Mucosa of rectum (tissue), 2 donors: ENCODE data around the gene DALRD3.
"Not testable (repeated sequence)": the region's sequence is repeated elsewhere in the genome, so short reads cannot be mapped to it uniquely, and the experiment has no call there.

Experiments used
- H3K27ac ChIP-seq, 2 donors: one replicate each; pipeline ENCODE4 v1.7.0; 2013; ENCODE audit warnings: inconsistent platforms in 2 of 2, low read depth in 2 of 2, low read length in 2 of 2
- H3K27me3 ChIP-seq, 2 donors: one replicate each; pipeline ENCODE4 v1.7.0; 2013; ENCODE audit warnings: low read length in 2 of 2; ENCODE audit not compliant: control insufficient read depth in 2 of 2, insufficient read depth in 2 of 2
- H3K36me3 ChIP-seq, 2 donors: one replicate each; pipeline ENCODE4 v1.7.0; 2013; ENCODE audit warnings: low read length in 2 of 2; ENCODE audit not compliant: control insufficient read depth in 2 of 2, insufficient read depth in 2 of 2
- H3K4me1 ChIP-seq, 2 donors: one replicate each; pipeline ENCODE4 v1.7.0; 2013; ENCODE audit warnings: low read length in 2 of 2, mild to moderate bottlenecking in 1 of 2; ENCODE audit not compliant: control insufficient read depth in 2 of 2, insufficient read depth in 2 of 2
- H3K4me3 ChIP-seq, 2 donors: one replicate each; pipeline ENCODE4 v1.7.0; 2013; ENCODE audit warnings: low read length in 2 of 2
- H3K9ac ChIP-seq, 2 donors: one replicate each; pipeline ENCODE4 v1.7.0; 2013; ENCODE audit warnings: low read length in 2 of 2, low read depth in 1 of 2, mild to moderate bottlenecking in 1 of 2
- H3K9me3 ChIP-seq, 2 donors: one replicate each; pipeline ENCODE4 v1.7.0; 2013; ENCODE audit warnings: low read length in 2 of 2; ENCODE audit not compliant: control insufficient read depth in 2 of 2
- donor health status: healthy.
- donor health status: Normal muscosa, but diverticular disease.

The DALRD3 gene

DNA sequence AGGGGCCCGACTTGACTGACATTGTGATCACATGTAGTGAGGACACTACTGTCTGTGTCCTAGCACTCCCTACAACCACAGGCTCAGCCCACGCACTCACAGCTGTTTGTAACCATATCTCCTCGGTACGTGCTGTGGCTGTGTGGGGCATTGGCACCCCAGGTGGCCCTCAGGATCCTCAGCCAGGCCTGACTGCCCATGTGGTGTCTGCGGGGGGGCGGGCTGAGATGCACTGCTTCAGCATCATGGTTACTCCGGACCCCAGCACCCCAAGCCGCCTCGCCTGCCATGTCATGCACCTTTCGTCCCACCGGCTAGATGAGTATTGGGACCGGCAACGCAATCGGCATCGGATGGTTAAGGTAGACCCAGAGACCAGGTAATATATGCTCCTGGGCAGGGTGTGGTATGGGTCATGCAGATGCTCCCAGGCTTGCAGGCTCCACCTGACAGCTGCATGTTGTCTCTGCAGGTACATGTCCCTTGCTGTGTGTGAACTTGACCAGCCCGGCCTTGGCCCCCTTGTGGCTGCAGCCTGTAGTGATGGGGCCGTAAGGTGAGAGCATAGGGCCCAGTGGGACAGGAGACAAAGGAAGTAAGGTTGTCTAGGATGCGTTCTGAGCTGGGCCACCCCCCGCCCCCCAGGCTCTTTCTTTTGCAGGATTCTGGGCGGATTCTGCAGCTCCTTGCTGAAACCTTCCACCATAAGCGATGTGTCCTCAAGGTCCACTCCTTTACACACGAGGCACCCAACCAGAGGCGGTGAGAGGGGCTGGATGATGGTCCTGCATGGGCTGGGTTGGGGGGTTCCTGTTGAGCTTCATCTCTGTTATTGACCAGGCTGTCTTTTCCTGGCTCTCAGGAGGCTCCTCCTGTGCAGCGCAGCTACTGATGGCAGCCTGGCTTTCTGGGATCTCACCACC is 4.4 kb downstream of the DALRD3 start:
- H3K9ac ChIP-seq = no peak overlapping the region
- no peak overlapping the region for H3K4me3 ChIP-seq
- H3K36me3 ChIP-seq = peaks cover 40 to 51% of the 10 kb centered on the region in 2 donors
- H3K27me3 ChIP-seq = no peaks in the 10 kb centered on the region
- no peaks in the 10 kb centered on the region for H3K9me3 ChIP-seq
- H3K27ac ChIP-seq = no peak overlapping the region
- peaks cover 9 to 18% of the 10 kb centered on the region in 2 donors for H3K4me1 ChIP-seq

GRCh38 chr3:49013113-49013737 is 5.2 kb downstream of the DALRD3 start:
- Histone ChIP-seq H3K27me3 (no peaks in the 10 kb centered on the region), H3K4me3 (no peak overlapping the region), H3K9ac (no peak overlapping the region), H3K36me3 (peaks cover 40 to 51% of the 10 kb centered on the region in 2 donors), H3K4me1 (peaks cover 12 to 18% of the 10 kb centered on the region in 2 donors), H3K27ac (no peak overlapping the region), H3K9me3 (no peaks in the 10 kb centered on the region)

- no peaks in the 10 kb centered on the region for H3K9me3 ChIP-seq
- H3K9ac ChIP-seq = no peak overlapping the region
- peaks cover 12 to 18% of the 10 kb centered on the region in 2 donors for H3K4me1 ChIP-seq
- H3K36me3 ChIP-seq = peaks cover 40 to 51% of the 10 kb centered on the region in 2 donors
- H3K27ac ChIP-seq = no peak overlapping the region
- H3K4me3 ChIP-seq = no peak overlapping the region
- no peaks in the 10 kb centered on the region for H3K27me3 ChIP-seq
These were observed 5.9 kb downstream of the DALRD3 start for GRCh38 chr3:49012441-49013017.

DNA sequence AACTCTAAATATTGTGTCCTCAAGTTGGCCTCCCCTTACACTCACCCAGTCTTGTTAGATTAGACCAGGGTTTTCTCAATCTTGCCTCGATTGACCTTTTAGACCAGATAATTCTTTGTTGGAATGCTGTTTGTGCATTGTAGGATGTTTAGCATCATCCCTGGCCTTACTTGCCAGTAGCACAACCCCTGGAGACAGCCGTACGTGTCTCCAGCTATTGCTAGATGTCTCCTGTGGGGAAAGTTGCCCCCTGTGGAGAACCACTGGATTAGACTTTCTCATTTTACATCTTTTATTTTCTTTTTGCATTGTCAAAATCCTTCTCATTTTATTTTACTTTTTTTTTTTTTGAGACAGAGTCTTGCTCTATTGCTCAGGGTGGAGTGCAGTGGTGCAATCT is 9.0 kb downstream of the DALRD3 start:
- Histone ChIP-seq H3K27ac (no peak overlapping the region), H3K9me3 (no peaks in the 10 kb centered on the region), H3K4me3 (no peak overlapping the region), H3K36me3 (peaks cover 20 to 29% of the 10 kb centered on the region in 2 donors), H3K4me1 (peaks cover 16 to 21% of the 10 kb centered on the region in 2 donors), H3K27me3 (no peaks in the 10 kb centered on the region), H3K9ac (no peak overlapping the region)

DNA sequence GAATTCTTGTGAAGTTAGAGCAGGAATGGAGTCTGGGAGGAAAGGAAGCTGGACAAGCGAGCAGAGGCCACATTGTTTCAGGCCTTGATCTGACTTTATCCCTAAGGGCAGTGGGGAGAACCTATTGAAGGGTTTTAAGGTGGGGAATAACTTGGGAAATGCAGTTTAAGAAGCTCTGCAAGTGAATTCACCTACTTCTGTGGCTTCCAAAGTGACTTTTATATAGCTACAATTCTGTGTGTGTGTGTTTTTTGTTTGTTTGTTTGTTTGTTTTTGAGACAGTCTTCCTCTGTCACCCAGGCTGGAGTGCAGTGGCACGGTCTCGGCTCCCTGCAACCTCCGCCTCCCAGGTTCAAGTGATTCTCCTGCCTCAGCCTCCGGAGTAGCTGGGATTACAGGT is 9.8 kb downstream of the DALRD3 start:
- not testable (repeated sequence) for H3K9ac ChIP-seq

GRCh38 chr3:49007771-49008528 is 10.4 kb downstream of the DALRD3 start:
- Histone ChIP-seq H3K27me3 (no peaks in the 10 kb centered on the region), H3K9me3 (no peaks in the 10 kb centered on the region), H3K4me3 (peak overlapping the region; percentile 87 to 94), H3K9ac (peak overlapping the region; percentile 91 to 97), H3K4me1 (peaks cover 16 to 18% of the 10 kb centered on the region in 2 donors), H3K27ac (peak overlapping the region; percentile 97 to 99), H3K36me3 (peaks cover 11 to 19% of the 10 kb centered on the region in 2 donors)

More for the DNA sequence above, 9.8 kb downstream of the DALRD3 start:
- H3K4me1 ChIP-seq = peaks cover 16 to 21% of the 10 kb centered on the region in 2 donors
- peaks cover 17 to 23% of the 10 kb centered on the region in 2 donors for H3K36me3 ChIP-seq
- H3K9me3 ChIP-seq, H3K27me3 ChIP-seq: not testable (repeated sequence)
- peak overlapping the region in 1 of 2 donors; percentile 87 for H3K4me3 ChIP-seq
- H3K27ac ChIP-seq = peak overlapping the region in 1 of 2 donors; percentile 97

DNA sequence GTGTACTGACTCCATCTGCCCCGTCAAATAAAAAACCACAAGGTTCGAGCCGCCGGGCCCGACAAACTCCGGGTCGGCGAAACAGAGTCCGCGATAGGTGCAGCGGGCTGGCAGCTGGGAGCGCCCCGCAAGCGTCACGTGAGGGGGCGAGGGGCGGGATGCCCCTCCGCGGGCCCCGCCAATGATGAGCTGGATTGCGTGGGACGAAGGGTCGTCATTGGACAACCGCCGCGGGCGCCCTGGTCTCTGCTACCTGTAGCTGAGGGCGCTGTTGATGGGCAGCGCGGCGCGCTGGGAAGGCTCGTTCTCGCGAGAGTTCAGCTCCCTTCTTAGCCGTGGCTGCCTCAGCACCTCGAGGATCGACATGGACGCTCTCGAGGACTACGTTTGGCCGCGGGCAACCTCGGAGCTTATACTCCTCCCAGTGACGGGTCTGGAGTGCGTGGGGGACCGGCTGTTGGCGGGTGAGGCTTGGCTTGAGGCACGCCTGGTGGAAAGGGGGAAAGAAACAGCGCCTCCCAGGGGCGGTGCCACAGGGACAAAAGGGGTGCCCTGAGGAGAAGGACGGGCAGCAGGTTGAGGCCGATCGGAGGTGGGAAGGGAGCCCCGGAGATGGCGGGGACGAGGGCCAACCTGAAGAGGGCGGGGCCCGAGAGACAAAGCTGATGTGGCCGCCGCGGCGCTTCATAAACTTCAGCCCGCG is 11.2 kb downstream of the DALRD3 start, which contains the start of gene WDR6:
Gene WDR6 (plus strand): TSS at position 324 of the 703 bp plus-strand sequence. CDS start 41 bp downstream, at position 365.
- peaks cover 4 to 12% of the 10 kb centered on the region in 2 donors for H3K36me3 ChIP-seq
- H3K9me3 ChIP-seq = no peaks in the 10 kb centered on the region
- H3K27me3 ChIP-seq = no peaks in the 10 kb centered on the region
- H3K4me1 ChIP-seq = peaks cover 16 to 18% of the 10 kb centered on the region in 2 donors
- peak within 1 kb of the TSS; percentile 87 to 94 for H3K4me3 ChIP-seq
- peak within 1 kb of the TSS; percentile 97 to 99 for H3K27ac ChIP-seq
- peak within 1 kb of the TSS; percentile 91 to 97 for H3K9ac ChIP-seq

- Histone ChIP-seq H3K4me3 (peak overlapping the region; percentile 87 to 94), H3K9ac (peak overlapping the region; percentile 86 to 91), H3K36me3 (peaks cover 0 to 6% of the 10 kb centered on the region in 2 donors), H3K27ac (peak overlapping the region; percentile 97 to 99), H3K27me3 (no peaks in the 10 kb centered on the region), H3K9me3 (no peaks in the 10 kb centered on the region), H3K4me1 (peaks cover 16 to 18% of the 10 kb centered on the region in 2 donors)
These were observed 11.8 kb downstream of the DALRD3 start for GRCh38 chr3:49006408-49007067.

- Histone ChIP-seq H3K9me3 (no peaks in the 10 kb centered on the region), H3K4me1 (peaks cover 16 to 18% of the 10 kb centered on the region in 2 donors), H3K27ac (peak overlapping the region in 1 of 2 donors; percentile 99), H3K36me3 (peaks cover 0 to 3% of the 10 kb centered on the region in 2 donors), H3K9ac (peak overlapping the region; percentile 86 to 91), H3K27me3 (no peaks in the 10 kb centered on the region), H3K4me3 (peak overlapping the region; percentile 87 to 94)
These were observed 12.4 kb downstream of the DALRD3 start for GRCh38 chr3:49005998-49006397.
